ENCODE results near the gene PRMT9.

Gene PRMT9

GRCh38 chr4:147678796-147679549 lies 5.0 kb downstream of the PRMT9 start:
- DNase-seq, result no peak

GRCh38 chr4:147678106-147678505 lies 5.9 kb downstream of the PRMT9 start:
- no peak for DNase-seq

- DNase-seq, result no peak
These were observed 9.5 kb downstream of the PRMT9 start for GRCh38 chr4:147674496-147674895.

- DNase-seq, result no peak
These were observed 9.9 kb downstream of the PRMT9 start for GRCh38 chr4:147674073-147674472.

- no peak for DNase-seq
These were observed 25.5 kb downstream of the PRMT9 start for GRCh38 chr4:147658501-147658900.

- no peak for DNase-seq
These were observed 28.3 kb downstream of the PRMT9 start for GRCh38 chr4:147655639-147656038.

GRCh38 chr4:147651563-147651962 lies 32.4 kb downstream of the PRMT9 start:
- no peak for DNase-seq

GRCh38 chr4:147648656-147649055 lies 35.3 kb downstream of the PRMT9 start:
- DNase-seq, result no peak

GRCh38 chr4:147645099-147645498 lies 38.9 kb downstream of the PRMT9 start:
- DNase-seq, result no peak

GRCh38 chr4:147644471-147644870 lies 39.5 kb downstream of the PRMT9 start:
- DNase-seq, result no peak

GRCh38 chr4:147643616-147644015 lies 40.3 kb downstream of the PRMT9 start:
- DNase-seq, result no peak

GRCh38 chr4:147640331-147640730 lies 43.6 kb downstream of the PRMT9 start:
- no peak for DNase-seq

GRCh38 chr4:147639388-147639787 lies 44.6 kb downstream of the PRMT9 start:
- DNase-seq, result no peak

GRCh38 chr4:147638942-147639341 lies 45.0 kb downstream of the PRMT9 start:
- DNase-seq, result no peak

GRCh38 chr4:147638365-147638764 lies 45.6 kb downstream of the PRMT9 start:
- DNase-seq, result no peak

- no peak for DNase-seq
These were observed 48.6 kb downstream of the PRMT9 start for GRCh38 chr4:147635348-147635747.

- no peak for DNase-seq
These were observed 50.3 kb downstream of the PRMT9 start for GRCh38 chr4:147633643-147634042.

- DNase-seq, result no peak
These were observed 50.9 kb downstream of the PRMT9 start for GRCh38 chr4:147633113-147633512.

- DNase-seq, result no peak
These were observed 53.9 kb downstream of the PRMT9 start for GRCh38 chr4:147629783-147630730.

- DNase-seq, result no peak
These were observed 55.5 kb downstream of the PRMT9 start for GRCh38 chr4:147628415-147628814.

GRCh38 chr4:147626903-147627302 lies 57.1 kb downstream of the PRMT9 start:
- DNase-seq, result no peak

GRCh38 chr4:147625733-147626132 lies 58.2 kb downstream of the PRMT9 start:
- no peak for DNase-seq

- DNase-seq, result no peak
These were observed 63.6 kb downstream of the PRMT9 start for GRCh38 chr4:147620315-147620714.

Data from CD4-positive, alpha-beta T cell treated with Interleukin-10 for 1 hour (primary cell).